GM19025 (cell line): ENCODE data around the gene CCDC185.

Experiments used
- ATAC-seq: cut with Tn5 transposase; IDR thresholded peaks from one replicate; pipeline ENCODE4 v1.9.1; 2021; ENCODE audit warnings: mild to moderate bottlenecking, low read depth, moderate library complexity; ENCODE audit not compliant: unreplicated experiment

The CCDC185 gene

GRCh38 chr1:223393275-223394214 lies at the start of gene CCDC185:
Gene CCDC185, plus strand, starts transcription at chr1:223393415. Its CDS starts 61 bp downstream, at chr1:223393476.
- ATAC-seq, result no peak

GRCh38 chr1:223343692-223344091 lies 49.5 kb upstream of the CCDC185 start:
- no peak for ATAC-seq

GRCh38 chr1:223344491-223344890 lies 48.7 kb upstream of the CCDC185 start:
- ATAC-seq, result no peak

- no peak for ATAC-seq
Observed at GRCh38 chr1:223345720-223346119, 47.5 kb upstream of the CCDC185 start.

GRCh38 chr1:223346311-223346710 lies 46.9 kb upstream of the CCDC185 start:
- ATAC-seq, result no peak

GRCh38 chr1:223347583-223347982 lies 45.6 kb upstream of the CCDC185 start:
- no peak for ATAC-seq

GRCh38 chr1:223348439-223348838 lies 44.8 kb upstream of the CCDC185 start:
- no peak for ATAC-seq

- ATAC-seq, result no peak
Observed at GRCh38 chr1:223349241-223349640, 44.0 kb upstream of the CCDC185 start.

GRCh38 chr1:223350361-223350908 lies 42.8 kb upstream of the CCDC185 start:
- no peak for ATAC-seq

- no peak for ATAC-seq
Observed at GRCh38 chr1:223352944-223353343, 40.3 kb upstream of the CCDC185 start.

- no peak for ATAC-seq
Observed at GRCh38 chr1:223353939-223354338, 39.3 kb upstream of the CCDC185 start.

GRCh38 chr1:223355699-223356098 lies 37.5 kb upstream of the CCDC185 start:
- ATAC-seq, result no peak

GRCh38 chr1:223358826-223359225 lies 34.4 kb upstream of the CCDC185 start:
- ATAC-seq, result no peak

- no peak for ATAC-seq
Observed at GRCh38 chr1:223363057-223363855, 30.0 kb upstream of the CCDC185 start.

- no peak for ATAC-seq
Observed at GRCh38 chr1:223363856-223364684, 29.1 kb upstream of the CCDC185 start, which contains the start of gene SUSD4. Gene SUSD4, minus strand, starts transcription at chr1:223364176. Its CDS starts 751 bp downstream, at chr1:223363425.

GRCh38 chr1:223364685-223365382 lies 28.4 kb upstream of the CCDC185 start:
- ATAC-seq, result no peak

GRCh38 chr1:223374064-223374610 lies 19.1 kb upstream of the CCDC185 start:
- ATAC-seq, result no peak

- ATAC-seq, result no peak
Observed at GRCh38 chr1:223378754-223379153, 14.5 kb upstream of the CCDC185 start.

GRCh38 chr1:223386013-223386412 lies 7.2 kb upstream of the CCDC185 start:
- ATAC-seq, result no peak
